Heart right ventricle (tissue), 16 donors: Measurements from ENCODE around the gene DNAJC10. TPM values are rescaled to one million over a fixed set of nuclear protein-coding genes. Genes with fewer than 3 reads are reported as not detected.
A peak's percentile ranks its signal among the peaks of the same experiment; 100 is the strongest.
"Not testable (repeated sequence)": the region's sequence is repeated elsewhere in the genome, so short reads cannot be mapped to it uniquely, and the experiment has no call there.

ENCODE experiments used
- ATAC-seq, 8 donors: fragments of 200-7000 bp; cut with Tn5 transposase; one replicate each; pipeline ENCODE4 v1.9.1; 2020; ENCODE audit warnings: mild to moderate bottlenecking in 8 of 8, moderate library complexity in 8 of 8, moderate number of reproducible peaks in 1 of 8
- DNase-seq, 2 donors: peaks; one replicate each; pipeline ENCODE4 v3.0.0-alpha.2; 2020
- H3K27ac ChIP-seq, 10 donors: fragments of 200-600 bp; sonication (generic) in 2 of 10; one replicate each; pipeline versions ENCODE4 v1.5.0 to v1.8.0; 2020 to 2022; ENCODE audit warnings: mild to moderate bottlenecking in 3 of 10
- H3K27me3 ChIP-seq, 7 donors: fragments of 200-600 bp; one replicate each; pipeline ENCODE4 v1.8.0; 2021 to 2022; ENCODE audit warnings: mild to moderate bottlenecking in 2 of 7
- H3K36me3 ChIP-seq, 9 donors: fragments of 200-600 bp; sonication (generic) in 1 of 9; one replicate each; pipeline versions ENCODE4 v1.5.0 to v1.8.0; 2020 to 2022; ENCODE audit warnings: mild to moderate bottlenecking in 2 of 9
- H3K4me1 ChIP-seq, 9 donors: fragments of 200-600 bp; sonication (generic) in 1 of 9; one replicate each; pipeline versions ENCODE4 v1.5.0 to v1.8.0; 2020 to 2022; ENCODE audit warnings: mild to moderate bottlenecking in 4 of 9
- H3K4me3 ChIP-seq, 10 donors: fragments of 200-600 bp; sonication (generic) in 2 of 10; one replicate each; pipeline versions ENCODE4 v1.5.0 to v1.8.0; 2020 to 2022; ENCODE audit warnings: mild to moderate bottlenecking in 7 of 10, moderate library complexity in 2 of 10
- H3K9me3 ChIP-seq, 11 donors: fragments of 200-600 bp in 10 of 11; sonication (generic) in 2 of 11; one replicate each; pipeline versions ENCODE4 v1.5.0 to v1.8.0; 2013 to 2022; ENCODE audit warnings: mild to moderate bottlenecking in 2 of 11, control low read depth in 1 of 11, moderate library complexity in 1 of 11
- CTCF ChIP-seq, 9 donors: fragments of 200-600 bp; sonication (generic) in 2 of 9; IDR thresholded peaks; one replicate each; pipeline versions ENCODE4 v1.5.0 to v1.8.0; 2021 to 2022; ENCODE audit warnings: antibody characterized with exemption in 9 of 9, mild to moderate bottlenecking in 5 of 9, moderate library complexity in 1 of 9
- WGBS, 2 donors: extraction: QIAGEN DNeasy Blood & Tissue Kit; methylation state at CpG; one replicate each; pipeline ENCODE4 v1.1.7; 2013; ENCODE audit warnings: inconsistent platforms in 1 of 2; 5-methylcytosine and 5-hydroxymethylcytosine counted together
- intact Hi-C, 10 donors: fragments of 100-400 bp; cut with DNase I; formaldehyde crosslinking; loops; one replicate each; pipeline versions ENCODE4 v1.11.1 to v1.14.2; 2022
- polyA plus RNA-seq, 2 donors: library from polyadenylated mRNA; stranded (reverse); fragments of 200-250 nt; gene quantifications; one replicate each; pipeline ENCODE4 v1.2.3, GENCODE V29; 2013
- total RNA-seq, 10 donors: library from RNA; stranded (reverse); fragmentation: NEBNext Ultra II Directional in 3 of 10; extraction: Animal tissue kit (Norgen Biotek cat#: 25700) in 3 of 10; gene quantifications; one replicate each; pipeline versions ENCODE4 v1.2.1 to v1.2.4, GENCODE V29; 2021 to 2023
- donor health status: Arrhythmogenic right ventricular cardiomyopathy.
- donor health status: ischemic (EF 13 %, LVEDD 7.1; RV severe dilation, severe dysfunction).
- donor health status: healthy with polysubstance abuse.
- donor health status: DM: no; HTN: yes; CAD: no.
- donor health status: DM: no; HTN: no; CAD: no.
- donor health status: ischemic (EF 25% LVEDD 6.9; RV normal size, moderate dysfunction).
- donor health status: ischemic (EF 25% LVEDD 5.7; RV mildly dilated, moderate dysfunction).
- donor health status: healthy.
- donor health status: DM: yes; HTN: yes; CAD: no.
- donor health status: Ischemic cardiomyopathy.
- donor health status: ischemic (EF 35%, LVEDD 5.7; RV mildly dilated, moderate dysfunction).
- donor health status: nonischemic (EF 11% LVEDD 7.7; RV severe dilation, severe dysfunction).
- donor health status: DM: yes; HTN: yes; CAD: no.
- donor health status: PGD.
- donor health status: ischemic (EF 29% LVEDD 5.4; RV normal size, mild dysfunction).
- donor health status: nonischemic (EF 23%, LVEDD 6.1; RV moderate dilation, normal function).

DNAJC10 gene
- total and polyA plus RNA-seq, 12 donors: 17.3 to 63.7 (median 52.4) TPM

GRCh38 chr2:182779323-182779722 is 63.3 kb downstream of the DNAJC10 start:
- no peak for ATAC-seq
- Histone ChIP-seq H3K4me3 (no peak overlapping the region), H3K27me3 (no peaks in the 10 kb centered on the region), H3K4me1 (no peaks in the 10 kb centered on the region), H3K36me3 (peaks cover 0 to 67% (median 11%) of the 10 kb centered on the region in 9 donors), H3K9me3 (peaks cover 0 to 11% (median 0%) of the 10 kb centered on the region in 11 donors), H3K27ac (no peak overlapping the region)
- no peak for DNase-seq
- intact Hi-C loops: no loop called here
- WGBS, 2 donors: 93 to 98% methylated on average over 1 of the region's 1 CpG
- no peak for TF ChIP-seq CTCF (IDR thresholded peaks at IDR 0.05)

- H3K4me1 ChIP-seq, ATAC-seq, H3K4me3 ChIP-seq, H3K27me3 ChIP-seq, DNase-seq, H3K27ac ChIP-seq: not testable (repeated sequence)
- H3K36me3 ChIP-seq: peaks cover 0 to 49% (median 4%) of the 10 kb centered on the region in 9 donors
- intact Hi-C loops: loop anchor here in 4 of 10 donors (5.0 to 10.0 kb wide), 4 partner anchors 124 to 204 kb away; no protein-coding TSS in a partner anchor
- H3K9me3 ChIP-seq: peaks cover 0 to 11% (median 0%) of the 10 kb centered on the region in 11 donors
- 97 to 99% methylated on average over 8 of the region's 8 CpGs for WGBS, 2 donors
These were observed 65.0 kb downstream of the DNAJC10 start for GRCh38 chr2:182781099-182781498.

- H3K4me1 ChIP-seq: not testable (repeated sequence)
- 46 to 50% methylated on average over 3 of the region's 3 CpGs for WGBS, 2 donors
- intact Hi-C loops: loop anchor here in 4 of 10 donors (5.0 to 10.0 kb wide), 4 partner anchors 122 to 202 kb away; no protein-coding TSS in a partner anchor
These were observed 66.6 kb downstream of the DNAJC10 start for GRCh38 chr2:182782686-182783085.

GRCh38 chr2:182784058-182784706 is 68.1 kb downstream of the DNAJC10 start:
- peaks cover 0 to 11% (median 0%) of the 10 kb centered on the region in 11 donors for H3K9me3 ChIP-seq
- no peak overlapping the region for H3K27ac ChIP-seq
- peaks cover 0 to 6% (median 0%) of the 10 kb centered on the region in 9 donors for H3K4me1 ChIP-seq
- no peak for ATAC-seq
- no peak for DNase-seq
- peaks cover 0 to 18% (median 0%) of the 10 kb centered on the region in 9 donors for H3K36me3 ChIP-seq
- H3K4me3 ChIP-seq: no peak overlapping the region
- intact Hi-C loops: loop anchor here in 4 of 10 donors (5.0 to 10.0 kb wide), 4 partner anchors 121 to 201 kb away; no protein-coding TSS in a partner anchor
- no peaks in the 10 kb centered on the region for H3K27me3 ChIP-seq
- no peak for TF ChIP-seq CTCF (IDR thresholded peaks at IDR 0.05)
- 79 to 88% methylated on average over 4 of the region's 4 CpGs for WGBS, 2 donors

More at GRCh38 chr2:182782686-182783085, 66.6 kb downstream of the DNAJC10 start:
- not testable (repeated sequence) for ATAC-seq, H3K27ac ChIP-seq, DNase-seq, H3K4me3 ChIP-seq, H3K27me3 ChIP-seq
- H3K36me3 ChIP-seq: peaks cover 0 to 33% (median 0%) of the 10 kb centered on the region in 9 donors
- H3K9me3 ChIP-seq: peaks cover 0 to 11% (median 0%) of the 10 kb centered on the region in 11 donors

GRCh38 chr2:182784777-182785176 is 68.7 kb downstream of the DNAJC10 start:
- H3K27me3 ChIP-seq: no peaks in the 10 kb centered on the region
- peak; percentile 14 to 73 (median 54) for TF ChIP-seq CTCF (IDR thresholded peaks at IDR 0.05)
- ATAC-seq (no peak), DNase-seq (no peak)
- H3K4me3 ChIP-seq: no peak overlapping the region
- no peak overlapping the region for H3K27ac ChIP-seq
- H3K4me1 ChIP-seq: peaks cover 0 to 6% (median 0%) of the 10 kb centered on the region in 9 donors
- H3K9me3 ChIP-seq: peaks cover 0 to 11% (median 0%) of the 10 kb centered on the region in 11 donors
- peaks cover 0 to 15% (median 0%) of the 10 kb centered on the region in 9 donors for H3K36me3 ChIP-seq
- intact Hi-C loops: loop anchor here in 7 of 10 donors (5.0 to 10.0 kb wide), 5 partner anchors 120 to 200 kb away; no protein-coding TSS in a partner anchor
- WGBS, 2 donors: 73 to 82% methylated on average over 1 of the region's 1 CpG
